OCI-LY3 (cell line): Measurements from ENCODE around the gene ACBD6.

ENCODE experiments used
- H2AFZ ChIP-seq: fragments of 200-600, 300-600 bp; shearing (Covaris generic); 2 replicates; pipeline ENCODE4 v1.6.0; 2014; ENCODE audit warnings: antibody characterized with exemption, low read depth, low read length
- H3K27ac ChIP-seq: fragments of 200-600, 300-600 bp; sonication (generic); 2 replicates; pipeline ENCODE4 v1.5.1; 2014; ENCODE audit warnings: mild to moderate bottlenecking, low read length, moderate library complexity, mixed read lengths
- H3K27me3 ChIP-seq: fragments of 200-600, 300-600 bp; sonication (generic); 2 replicates; pipeline ENCODE4 v1.6.1; 2014; ENCODE audit warnings: low read depth, low read length, mixed read lengths
- H3K36me3 ChIP-seq: fragments of 200-600, 300-600 bp; sonication (generic); replicated peaks from 2 replicates; pipeline ENCODE3; 2014; ENCODE audit warnings: low read depth, low read length, mixed read lengths
- H3K4me1 ChIP-seq: fragments of 300-600, 200-600 bp; sonication (generic); 2 replicates; pipeline ENCODE4 v1.6.1; 2014; ENCODE audit warnings: low read length, mixed read lengths
- H3K4me2 ChIP-seq: fragments of 200-600, 300-600 bp; sonication (generic); 2 replicates; pipeline ENCODE4 v1.6.1; 2014; ENCODE audit warnings: low read length, mixed read lengths
- H3K4me3 ChIP-seq: fragments of 300-600, 200-600 bp; sonication (generic); 2 replicates; pipeline ENCODE4 v1.5.1; 2014; ENCODE audit warnings: antibody characterized with exemption, mild to moderate bottlenecking, low read length, moderate library complexity
- H3K79me2 ChIP-seq: fragments of 300-600, 200-600 bp; shearing (Covaris generic); 2 replicates; pipeline ENCODE4 v1.6.1; 2014; ENCODE audit warnings: mild to moderate bottlenecking, low read length, mixed read lengths
- H3K9ac ChIP-seq: fragments of 300-600, 200-600 bp; shearing (Covaris generic); 2 replicates; pipeline ENCODE4 v1.6.0; 2014; ENCODE audit warnings: mild to moderate bottlenecking, low read length, moderate library complexity
- H3K9me3 ChIP-seq: fragments of 200-600, 300-600 bp; shearing (Covaris generic); 2 replicates; pipeline ENCODE4 v1.6.1; 2014; ENCODE audit warnings: low read length, mixed read lengths; ENCODE audit not compliant: insufficient read depth
- H4K20me1 ChIP-seq: fragments of 200-600, 300-600 bp; sonication (generic); 2 replicates; pipeline ENCODE4 v1.6.1; 2016; ENCODE audit warnings: low read length, mixed read lengths; ENCODE audit not compliant: insufficient read depth
- EZH2phosphoT487 ChIP-seq: fragments of 200-600 bp; shearing (Covaris generic); IDR thresholded peaks from 2 replicates; pipeline ENCODE4 v1.6.1; 2018; ENCODE audit warnings: antibody characterized with exemption, mixed run types, low read depth
- TF ChIP-seq, protein P1 (sequence below): fragments of 200-600, 300-600 bp; sonication (generic); IDR thresholded peaks from 2 replicates; pipeline ENCODE4 v1.5.1; 2014; ENCODE audit warnings: antibody characterized with exemption, low read length, low read depth

Gene ACBD6

GRCh38 chr1:180274221-180274620 lies 228.2 kb downstream of the ACBD6 start:
- no peak for TF ChIP-seq EZH2phosphoT487
- TF ChIP-seq, protein P1, sequence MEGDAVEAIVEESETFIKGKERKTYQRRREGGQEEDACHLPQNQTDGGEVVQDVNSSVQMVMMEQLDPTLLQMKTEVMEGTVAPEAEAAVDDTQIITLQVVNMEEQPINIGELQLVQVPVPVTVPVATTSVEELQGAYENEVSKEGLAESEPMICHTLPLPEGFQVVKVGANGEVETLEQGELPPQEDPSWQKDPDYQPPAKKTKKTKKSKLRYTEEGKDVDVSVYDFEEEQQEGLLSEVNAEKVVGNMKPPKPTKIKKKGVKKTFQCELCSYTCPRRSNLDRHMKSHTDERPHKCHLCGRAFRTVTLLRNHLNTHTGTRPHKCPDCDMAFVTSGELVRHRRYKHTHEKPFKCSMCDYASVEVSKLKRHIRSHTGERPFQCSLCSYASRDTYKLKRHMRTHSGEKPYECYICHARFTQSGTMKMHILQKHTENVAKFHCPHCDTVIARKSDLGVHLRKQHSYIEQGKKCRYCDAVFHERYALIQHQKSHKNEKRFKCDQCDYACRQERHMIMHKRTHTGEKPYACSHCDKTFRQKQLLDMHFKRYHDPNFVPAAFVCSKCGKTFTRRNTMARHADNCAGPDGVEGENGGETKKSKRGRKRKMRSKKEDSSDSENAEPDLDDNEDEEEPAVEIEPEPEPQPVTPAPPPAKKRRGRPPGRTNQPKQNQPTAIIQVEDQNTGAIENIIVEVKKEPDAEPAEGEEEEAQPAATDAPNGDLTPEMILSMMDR, result no peak

GRCh38 chr1:180273066-180273465 lies 229.3 kb downstream of the ACBD6 start:
- Histone ChIP-seq H3K9ac (no peak overlapping the region), H2AFZ (no peak overlapping the region), H3K27ac (no peak overlapping the region), H3K27me3 (no peaks in the 10 kb centered on the region), H3K9me3 (no peaks in the 10 kb centered on the region), H4K20me1 (no peaks in the 10 kb centered on the region), H3K79me2 (no peaks in the 10 kb centered on the region), H3K4me3 (no peak overlapping the region), H3K4me1 (no peaks in the 10 kb centered on the region), H3K36me3 (peaks cover 18% of the 10 kb centered on the region), H3K4me2 (no peak overlapping the region)
- TF ChIP-seq, protein P1, result no peak
- no peak for TF ChIP-seq EZH2phosphoT487

More at GRCh38 chr1:180274221-180274620, 228.2 kb downstream of the ACBD6 start:
- Histone ChIP-seq H3K4me2 (no peak overlapping the region), H3K4me3 (no peak overlapping the region), H3K9me3 (no peaks in the 10 kb centered on the region), H4K20me1 (no peaks in the 10 kb centered on the region), H3K36me3 (peaks cover 20% of the 10 kb centered on the region), H3K79me2 (no peaks in the 10 kb centered on the region), H3K9ac (no peak overlapping the region), H3K27ac (no peak overlapping the region), H2AFZ (no peak overlapping the region), H3K27me3 (no peaks in the 10 kb centered on the region), H3K4me1 (no peaks in the 10 kb centered on the region)

DNA sequence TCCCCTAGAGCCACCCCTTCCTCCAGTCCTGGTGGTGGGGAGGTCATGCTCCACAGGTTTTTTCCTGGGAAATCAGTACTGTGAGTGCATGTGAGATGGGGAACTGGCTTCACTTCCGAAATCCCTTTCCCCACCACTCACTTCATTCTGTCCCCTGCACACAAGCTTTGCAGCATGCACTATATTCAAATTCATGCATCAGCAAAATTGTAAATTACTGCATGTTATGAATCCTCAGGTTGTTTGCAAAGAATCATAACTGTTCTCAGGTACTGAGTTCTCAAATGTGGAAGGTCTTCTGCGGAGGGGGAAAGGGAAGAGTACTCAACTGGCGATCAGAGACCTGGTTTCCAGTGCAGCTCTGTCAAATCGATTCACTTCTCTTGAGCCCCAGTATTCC lies 230.0 kb downstream of the ACBD6 start:
- H4K20me1 ChIP-seq, result no peaks in the 10 kb centered on the region
- H3K36me3 ChIP-seq, result peaks cover 16% of the 10 kb centered on the region

DNA sequence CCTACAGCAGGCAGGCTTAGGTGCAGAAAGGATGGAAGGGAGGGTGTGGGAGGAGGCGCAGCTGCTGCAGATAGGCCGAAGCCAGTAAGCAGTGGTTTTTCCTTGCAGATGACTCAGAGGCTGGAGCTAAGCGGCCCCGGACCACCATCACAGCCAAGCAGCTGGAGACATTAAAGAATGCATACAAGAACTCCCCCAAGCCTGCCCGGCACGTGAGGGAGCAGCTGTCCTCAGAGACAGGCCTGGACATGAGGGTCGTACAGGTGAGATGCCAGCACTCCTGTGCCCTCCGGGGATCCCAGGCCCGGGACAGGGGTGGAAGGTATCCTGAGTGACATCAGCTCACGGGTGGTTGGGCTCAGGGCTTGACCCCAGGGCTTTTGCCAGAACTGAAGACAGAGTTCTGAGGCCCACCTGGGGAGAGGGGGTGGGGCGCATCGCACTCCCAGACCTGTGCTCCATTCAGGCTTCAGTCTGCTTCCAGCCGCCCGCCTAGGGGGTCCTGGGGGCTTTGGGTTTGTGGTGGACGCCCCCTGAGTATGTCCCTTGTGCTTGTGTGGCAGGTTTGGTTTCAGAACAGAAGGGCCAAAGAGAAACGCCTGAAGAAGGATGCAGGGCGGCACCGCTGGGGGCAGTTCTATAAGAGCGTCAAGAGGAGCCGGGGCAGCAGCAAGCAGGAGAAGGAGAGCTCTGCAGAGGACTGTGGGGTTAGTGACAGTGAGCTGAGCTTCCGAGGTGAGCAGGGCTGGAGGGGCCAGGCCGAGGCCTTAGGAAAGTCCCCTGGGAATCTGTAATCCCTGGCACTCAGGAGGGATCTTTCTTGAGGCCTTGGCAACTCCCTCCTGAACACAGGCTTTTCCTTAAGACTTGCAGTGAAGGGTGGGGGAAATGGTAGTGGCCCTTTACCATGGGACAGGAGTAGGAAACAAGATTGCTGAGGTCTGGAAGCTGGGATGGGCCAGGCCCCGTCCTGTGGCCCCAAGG lies 230.8 kb downstream of the ACBD6 start:
- no peaks in the 10 kb centered on the region for H3K9me3 ChIP-seq
- peaks cover 14% of the 10 kb centered on the region for H3K36me3 ChIP-seq
- no peak overlapping the region for H3K4me2 ChIP-seq
- no peak overlapping the region for H3K27ac ChIP-seq
- no peaks in the 10 kb centered on the region for H3K79me2 ChIP-seq
- no peak overlapping the region for H2AFZ ChIP-seq
- no peak overlapping the region for H3K4me3 ChIP-seq
- no peaks in the 10 kb centered on the region for H3K4me1 ChIP-seq
- no peak for TF ChIP-seq EZH2phosphoT487
- TF ChIP-seq, protein P1, result no peak
- no peak overlapping the region for H3K9ac ChIP-seq
- H4K20me1 ChIP-seq, result no peaks in the 10 kb centered on the region
- no peaks in the 10 kb centered on the region for H3K27me3 ChIP-seq

More for the DNA sequence above, 230.0 kb downstream of the ACBD6 start:
- no peaks in the 10 kb centered on the region for H3K79me2 ChIP-seq
- H2AFZ ChIP-seq, result no peak overlapping the region
- H3K9ac ChIP-seq, result no peak overlapping the region
- no peaks in the 10 kb centered on the region for H3K4me1 ChIP-seq
- H3K9me3 ChIP-seq, result no peaks in the 10 kb centered on the region
- H3K4me2 ChIP-seq, result no peak overlapping the region
- H3K4me3 ChIP-seq, result no peak overlapping the region
- TF ChIP-seq EZH2phosphoT487, result no peak
- TF ChIP-seq, protein P1, result no peak
- H3K27ac ChIP-seq, result no peak overlapping the region
- H3K27me3 ChIP-seq, result no peaks in the 10 kb centered on the region
